Ovary (tissue), 3 donors: Measurements from ENCODE around the gene AZI2.

Source experiments
- EP300 ChIP-seq: sonication (generic); formaldehyde crosslinking; IDR thresholded peaks from one replicate; pipeline ENCODE4 v1.6.1; 2017; ENCODE audit warnings: antibody characterized with exemption
- POLR2A ChIP-seq: fragments of 450-650 bp; IDR thresholded peaks from one replicate; pipeline ENCODE4 v1.6.1; 2017; ENCODE audit warnings: antibody characterized with exemption, mild to moderate bottlenecking, moderate library complexity
- TF ChIP-seq, protein P1 (sequence below), 3 donors: fragments of 450-650 bp in 2 of 3; fragments of 200-600 bp in 1 of 3; IDR thresholded peaks; one replicate each; pipeline versions ENCODE4 v1.5.1 to v1.8.0; 2016 to 2022; ENCODE audit warnings: antibody characterized with exemption in 3 of 3, mild to moderate bottlenecking in 1 of 3
- donor health status: DM: no; HTN: no; CAD: no.

DNA sequence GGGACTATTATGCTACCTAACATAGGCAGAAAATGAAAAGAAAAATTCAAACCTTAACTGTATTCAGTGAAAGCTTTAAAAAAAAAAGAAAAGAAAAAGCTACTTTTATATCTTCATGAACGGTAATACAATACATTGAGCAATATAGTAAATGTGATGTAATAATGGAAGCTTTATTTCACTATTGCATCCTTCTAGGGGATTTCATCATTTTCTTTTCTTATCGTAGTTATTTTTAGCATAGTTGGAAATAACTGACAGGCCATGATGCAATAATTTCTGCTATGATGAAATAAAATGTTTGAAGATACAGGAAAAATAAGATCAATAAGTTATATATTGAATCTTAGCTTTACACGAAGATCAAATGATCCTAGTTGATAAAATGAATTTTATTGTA lies 40.4 kb downstream of the AZI2 start:
- TF ChIP-seq, protein P1, sequence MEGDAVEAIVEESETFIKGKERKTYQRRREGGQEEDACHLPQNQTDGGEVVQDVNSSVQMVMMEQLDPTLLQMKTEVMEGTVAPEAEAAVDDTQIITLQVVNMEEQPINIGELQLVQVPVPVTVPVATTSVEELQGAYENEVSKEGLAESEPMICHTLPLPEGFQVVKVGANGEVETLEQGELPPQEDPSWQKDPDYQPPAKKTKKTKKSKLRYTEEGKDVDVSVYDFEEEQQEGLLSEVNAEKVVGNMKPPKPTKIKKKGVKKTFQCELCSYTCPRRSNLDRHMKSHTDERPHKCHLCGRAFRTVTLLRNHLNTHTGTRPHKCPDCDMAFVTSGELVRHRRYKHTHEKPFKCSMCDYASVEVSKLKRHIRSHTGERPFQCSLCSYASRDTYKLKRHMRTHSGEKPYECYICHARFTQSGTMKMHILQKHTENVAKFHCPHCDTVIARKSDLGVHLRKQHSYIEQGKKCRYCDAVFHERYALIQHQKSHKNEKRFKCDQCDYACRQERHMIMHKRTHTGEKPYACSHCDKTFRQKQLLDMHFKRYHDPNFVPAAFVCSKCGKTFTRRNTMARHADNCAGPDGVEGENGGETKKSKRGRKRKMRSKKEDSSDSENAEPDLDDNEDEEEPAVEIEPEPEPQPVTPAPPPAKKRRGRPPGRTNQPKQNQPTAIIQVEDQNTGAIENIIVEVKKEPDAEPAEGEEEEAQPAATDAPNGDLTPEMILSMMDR (IDR thresholded peaks at IDR 0.05) = no peak
- no peak for TF ChIP-seq EP300
- no peak for TF ChIP-seq POLR2A
